ENCODE results near the gene MSI2.

The MSI2 gene

DNA sequence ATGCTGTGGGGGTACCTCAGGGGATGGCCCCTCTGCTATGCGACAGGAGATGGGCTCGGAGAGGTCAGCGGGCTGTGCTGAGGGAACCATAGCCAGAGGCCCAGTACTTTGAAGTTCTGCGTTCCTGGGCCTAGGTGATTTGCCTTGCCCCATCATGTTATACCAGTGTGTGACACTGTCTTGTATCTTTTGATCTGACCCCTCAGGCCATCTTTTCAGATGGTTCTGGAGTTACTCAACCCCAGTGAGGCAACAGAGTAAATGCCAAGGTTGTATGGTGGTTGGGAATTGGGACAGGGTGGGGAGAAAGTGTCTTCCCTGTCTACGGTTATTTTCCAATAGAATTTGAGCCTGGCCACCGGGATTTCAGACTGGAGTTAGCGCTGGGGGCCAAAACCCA is 8.5 kb downstream of the MSI2 start:
- TF ChIP-seq TAF1 (IDR thresholded peaks at IDR 0.05; ENCODE audit: low read depth): no peak
- TF ChIP-seq NFIC (IDR thresholded peaks at IDR 0.05): no peak
- TF ChIP-seq, protein P1, sequence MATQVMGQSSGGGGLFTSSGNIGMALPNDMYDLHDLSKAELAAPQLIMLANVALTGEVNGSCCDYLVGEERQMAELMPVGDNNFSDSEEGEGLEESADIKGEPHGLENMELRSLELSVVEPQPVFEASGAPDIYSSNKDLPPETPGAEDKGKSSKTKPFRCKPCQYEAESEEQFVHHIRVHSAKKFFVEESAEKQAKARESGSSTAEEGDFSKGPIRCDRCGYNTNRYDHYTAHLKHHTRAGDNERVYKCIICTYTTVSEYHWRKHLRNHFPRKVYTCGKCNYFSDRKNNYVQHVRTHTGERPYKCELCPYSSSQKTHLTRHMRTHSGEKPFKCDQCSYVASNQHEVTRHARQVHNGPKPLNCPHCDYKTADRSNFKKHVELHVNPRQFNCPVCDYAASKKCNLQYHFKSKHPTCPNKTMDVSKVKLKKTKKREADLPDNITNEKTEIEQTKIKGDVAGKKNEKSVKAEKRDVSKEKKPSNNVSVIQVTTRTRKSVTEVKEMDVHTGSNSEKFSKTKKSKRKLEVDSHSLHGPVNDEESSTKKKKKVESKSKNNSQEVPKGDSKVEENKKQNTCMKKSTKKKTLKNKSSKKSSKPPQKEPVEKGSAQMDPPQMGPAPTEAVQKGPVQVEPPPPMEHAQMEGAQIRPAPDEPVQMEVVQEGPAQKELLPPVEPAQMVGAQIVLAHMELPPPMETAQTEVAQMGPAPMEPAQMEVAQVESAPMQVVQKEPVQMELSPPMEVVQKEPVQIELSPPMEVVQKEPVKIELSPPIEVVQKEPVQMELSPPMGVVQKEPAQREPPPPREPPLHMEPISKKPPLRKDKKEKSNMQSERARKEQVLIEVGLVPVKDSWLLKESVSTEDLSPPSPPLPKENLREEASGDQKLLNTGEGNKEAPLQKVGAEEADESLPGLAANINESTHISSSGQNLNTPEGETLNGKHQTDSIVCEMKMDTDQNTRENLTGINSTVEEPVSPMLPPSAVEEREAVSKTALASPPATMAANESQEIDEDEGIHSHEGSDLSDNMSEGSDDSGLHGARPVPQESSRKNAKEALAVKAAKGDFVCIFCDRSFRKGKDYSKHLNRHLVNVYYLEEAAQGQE (IDR thresholded peaks at IDR 0.05; ENCODE audit: low read depth): no peak
- no peak for TF ChIP-seq TCF12 (IDR thresholded peaks at IDR 0.05; ENCODE audit: low read depth)
- no peak for TF ChIP-seq FOXM1 (IDR thresholded peaks at IDR 0.05; ENCODE audit: borderline replicate concordance, low read depth)
- TF ChIP-seq ZBTB7A (IDR thresholded peaks at IDR 0.05; ENCODE audit: low read depth): no peak
- no peak for TF ChIP-seq CREB1 (IDR thresholded peaks at IDR 0.05; ENCODE audit: low read depth)
- no peak for TF ChIP-seq EP300 (IDR thresholded peaks at IDR 0.05; ENCODE audit: borderline replicate concordance)
- TF ChIP-seq CEBPB (IDR thresholded peaks at IDR 0.05): no peak
- TF ChIP-seq EGR1 (IDR thresholded peaks at IDR 0.05): no peak
- TF ChIP-seq, protein P2, sequence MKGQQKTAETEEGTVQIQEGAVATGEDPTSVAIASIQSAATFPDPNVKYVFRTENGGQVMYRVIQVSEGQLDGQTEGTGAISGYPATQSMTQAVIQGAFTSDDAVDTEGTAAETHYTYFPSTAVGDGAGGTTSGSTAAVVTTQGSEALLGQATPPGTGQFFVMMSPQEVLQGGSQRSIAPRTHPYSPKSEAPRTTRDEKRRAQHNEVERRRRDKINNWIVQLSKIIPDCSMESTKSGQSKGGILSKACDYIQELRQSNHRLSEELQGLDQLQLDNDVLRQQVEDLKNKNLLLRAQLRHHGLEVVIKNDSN (IDR thresholded peaks at IDR 0.05): no peak
- TF ChIP-seq YY1 (IDR thresholded peaks at IDR 0.05; ENCODE audit: low read depth): no peak
- TF ChIP-seq TEAD4 (IDR thresholded peaks at IDR 0.05): no peak
- TF ChIP-seq RAD21 (IDR thresholded peaks at IDR 0.05; ENCODE audit: low read depth): no peak
- TF ChIP-seq, protein P3, sequence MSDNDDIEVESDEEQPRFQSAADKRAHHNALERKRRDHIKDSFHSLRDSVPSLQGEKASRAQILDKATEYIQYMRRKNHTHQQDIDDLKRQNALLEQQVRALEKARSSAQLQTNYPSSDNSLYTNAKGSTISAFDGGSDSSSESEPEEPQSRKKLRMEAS (IDR thresholded peaks at IDR 0.05): no peak

DNA sequence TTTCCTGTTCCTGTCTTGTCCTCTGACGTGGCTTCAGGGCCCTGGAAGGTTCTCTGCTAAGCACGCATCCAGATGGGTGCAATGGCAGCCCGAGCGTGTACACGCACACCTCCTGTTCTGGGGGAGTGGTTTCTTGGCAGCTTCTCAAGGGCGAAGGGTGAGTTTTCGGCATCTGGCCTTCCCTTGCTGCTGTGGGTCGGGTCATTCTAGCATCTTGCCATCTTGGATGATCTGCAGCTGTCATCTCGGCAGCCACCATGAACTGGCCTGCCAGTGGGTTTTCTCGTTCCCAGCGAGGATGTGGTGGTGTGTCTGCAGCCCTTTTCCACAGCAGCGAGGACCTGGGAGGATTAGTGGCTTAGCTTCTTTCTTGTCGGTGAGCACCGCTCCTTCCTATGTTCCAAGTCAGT is 10.6 kb downstream of the MSI2 start:
- no peak for TF ChIP-seq FOXM1 (IDR thresholded peaks at IDR 0.05; ENCODE audit: borderline replicate concordance, low read depth)

DNA sequence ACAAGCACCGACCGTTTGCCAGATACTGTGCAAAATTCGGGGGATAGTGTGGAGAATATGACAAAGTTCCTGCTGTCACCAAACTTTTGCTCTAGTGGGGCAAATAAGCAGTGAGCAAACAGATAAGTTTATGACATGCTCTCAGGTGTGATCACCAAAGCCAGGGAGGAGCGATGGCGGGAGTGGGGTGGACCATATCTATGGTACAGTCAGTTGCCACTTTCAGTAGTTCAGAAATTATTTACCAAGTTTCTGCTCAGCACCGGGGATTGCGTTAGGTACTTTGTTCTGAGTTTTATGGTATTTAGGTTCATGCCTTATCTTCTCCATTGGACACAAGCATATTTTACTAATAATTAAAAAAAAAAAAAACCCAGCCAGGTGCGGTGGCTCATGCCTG is 11.9 kb downstream of the MSI2 start:
- TF ChIP-seq ZBTB7A (IDR thresholded peaks at IDR 0.05; ENCODE audit: low read depth): no peak
- no peak for TF ChIP-seq YY1 (IDR thresholded peaks at IDR 0.05; ENCODE audit: low read depth)
- TF ChIP-seq EP300 (IDR thresholded peaks at IDR 0.05; ENCODE audit: borderline replicate concordance): no peak
- TF ChIP-seq, protein P1 (IDR thresholded peaks at IDR 0.05; ENCODE audit: low read depth): no peak
- TF ChIP-seq EGR1 (IDR thresholded peaks at IDR 0.05): no peak

DNA sequence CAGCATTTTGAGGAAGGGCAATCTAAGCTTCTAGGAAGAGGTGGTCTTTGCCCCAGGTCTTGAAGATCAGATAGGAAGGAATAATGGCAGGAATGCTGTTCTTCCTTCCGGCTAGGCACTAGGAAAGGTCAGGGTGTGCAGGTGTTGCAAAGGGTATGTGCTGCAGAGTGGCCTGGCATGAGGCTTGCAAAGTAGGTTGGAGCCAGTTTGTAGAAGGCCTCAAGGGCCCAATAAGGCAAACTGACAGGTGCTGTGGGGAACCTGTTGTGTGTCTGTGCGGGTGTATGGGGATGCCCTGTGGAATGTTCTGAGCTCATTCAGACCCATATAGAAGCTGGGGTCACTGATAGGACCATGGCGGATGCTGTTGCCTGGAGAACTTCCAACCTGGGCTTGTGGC is 12.7 kb downstream of the MSI2 start:
- no peak for TF ChIP-seq YY1 (IDR thresholded peaks at IDR 0.05; ENCODE audit: low read depth)
- no peak for TF ChIP-seq CREB1 (IDR thresholded peaks at IDR 0.05; ENCODE audit: low read depth)

DNA sequence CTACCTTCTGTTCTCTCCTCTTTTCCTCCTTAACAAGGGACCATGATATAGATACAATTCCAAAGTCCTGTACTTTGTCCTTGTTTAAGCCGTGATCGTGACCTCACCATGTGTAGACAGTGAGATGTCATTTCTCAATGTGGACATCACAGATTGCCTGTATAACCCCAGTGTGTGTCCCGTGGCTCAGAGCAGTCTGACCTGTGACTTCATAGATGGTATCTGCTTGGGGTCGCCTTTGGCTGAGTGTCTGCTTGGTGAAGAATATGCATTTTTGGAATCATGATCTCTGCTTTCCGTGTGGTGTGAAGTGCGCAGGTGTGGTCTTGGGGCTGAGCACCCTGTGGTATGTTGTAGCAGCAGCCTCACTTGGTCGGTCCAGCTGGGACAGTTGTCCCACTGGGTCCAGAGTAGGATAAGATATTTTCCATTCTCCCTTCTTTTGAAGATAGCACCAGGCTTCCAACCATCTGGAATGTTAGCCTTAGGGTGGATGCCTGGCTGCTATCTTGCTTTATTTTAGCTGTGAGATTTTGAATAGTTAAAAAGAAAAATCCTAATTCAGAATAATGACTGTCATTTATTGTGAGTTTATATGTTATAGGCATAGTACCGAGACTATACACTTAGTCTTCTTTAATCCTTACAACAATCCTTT is 13.4 kb downstream of the MSI2 start:
- TF ChIP-seq CREB1 (IDR thresholded peaks at IDR 0.05; ENCODE audit: low read depth) (no peak), FOXM1 (IDR thresholded peaks at IDR 0.05; ENCODE audit: borderline replicate concordance, low read depth) (no peak), EP300 (IDR thresholded peaks at IDR 0.05; ENCODE audit: borderline replicate concordance) (no peak), YY1 (IDR thresholded peaks at IDR 0.05; ENCODE audit: low read depth) (no peak), EGR1 (IDR thresholded peaks at IDR 0.05) (no peak), NFIC (IDR thresholded peaks at IDR 0.05) (no peak), RAD21 (IDR thresholded peaks at IDR 0.05; ENCODE audit: low read depth) (no peak), ZBTB7A (IDR thresholded peaks at IDR 0.05; ENCODE audit: low read depth) (no peak), TCF12 (IDR thresholded peaks at IDR 0.05; ENCODE audit: low read depth) (no peak), TAF1 (IDR thresholded peaks at IDR 0.05; ENCODE audit: low read depth) (no peak), TEAD4 (IDR thresholded peaks at IDR 0.05) (no peak), CEBPB (IDR thresholded peaks at IDR 0.05) (no peak)
- TF ChIP-seq, protein P1 (IDR thresholded peaks at IDR 0.05; ENCODE audit: low read depth): no peak
- TF ChIP-seq, protein P3 (IDR thresholded peaks at IDR 0.05): no peak
- TF ChIP-seq, protein P2 (IDR thresholded peaks at IDR 0.05): no peak

Data from Ishikawa (cell line).